ENCODE results near the gene SIGLEC6.

The SIGLEC6 gene

GRCh38 chr19:51469629-51470028 is 61.8 kb downstream of the SIGLEC6 start:
- no peak for DNase-seq (ENCODE audit: low read depth, low spot score)
- no peaks in the 10 kb centered on the region for H3K36me3 ChIP-seq (ENCODE audit: insufficient read depth, low read length)
- no peak for TF ChIP-seq POLR2AphosphoS5 (IDR thresholded peaks at IDR 0.05; ENCODE audit: borderline replicate concordance, low read depth, low read length)
- TF ChIP-seq FOXP2 (optimal IDR thresholded peaks at IDR 0.05; ENCODE audit: control extremely low read depth, extremely low read length, insufficient read depth): no peak
- no peak for TF ChIP-seq EZH2 (IDR thresholded peaks at IDR 0.05)
- H3K27ac ChIP-seq: no peak overlapping the region
- no peak overlapping the region for H3K4me3 ChIP-seq
- no peaks in the 10 kb centered on the region for H3K9me3 ChIP-seq (ENCODE audit: low read depth, low read length)
- no peak overlapping the region for H3K9ac ChIP-seq (ENCODE audit: insufficient read length)

- no peak for DNase-seq (ENCODE audit: low read depth, low spot score)
- TF ChIP-seq FOXP2 (optimal IDR thresholded peaks at IDR 0.05; ENCODE audit: control extremely low read depth, extremely low read length, insufficient read depth) (no peak), EZH2 (IDR thresholded peaks at IDR 0.05) (no peak), POLR2AphosphoS5 (IDR thresholded peaks at IDR 0.05; ENCODE audit: borderline replicate concordance, low read depth, low read length) (no peak)
- Histone ChIP-seq H3K27ac (no peak overlapping the region), H3K9me3 (ENCODE audit: low read depth, low read length) (no peaks in the 10 kb centered on the region), H3K4me3 (no peak overlapping the region), H3K9ac (ENCODE audit: insufficient read length) (no peak overlapping the region), H3K36me3 (ENCODE audit: insufficient read depth, low read length) (no peaks in the 10 kb centered on the region)
These were observed 62.3 kb downstream of the SIGLEC6 start for GRCh38 chr19:51469162-51469561.

GRCh38 chr19:51468545-51468920 is 62.9 kb downstream of the SIGLEC6 start:
- Histone ChIP-seq H3K36me3 (ENCODE audit: insufficient read depth, low read length) (no peaks in the 10 kb centered on the region), H3K9ac (ENCODE audit: insufficient read length) (no peak overlapping the region), H3K4me3 (no peak overlapping the region), H3K27ac (no peak overlapping the region), H3K9me3 (ENCODE audit: low read depth, low read length) (no peaks in the 10 kb centered on the region)
- DNase-seq (ENCODE audit: low read depth, low spot score): no peak
- TF ChIP-seq FOXP2 (optimal IDR thresholded peaks at IDR 0.05; ENCODE audit: control extremely low read depth, extremely low read length, insufficient read depth) (no peak), EZH2 (IDR thresholded peaks at IDR 0.05) (no peak), POLR2AphosphoS5 (IDR thresholded peaks at IDR 0.05; ENCODE audit: borderline replicate concordance, low read depth, low read length) (no peak)

GRCh38 chr19:51467864-51468544 is 63.5 kb downstream of the SIGLEC6 start:
- no peak overlapping the region for H3K4me3 ChIP-seq
- no peak for TF ChIP-seq EZH2 (IDR thresholded peaks at IDR 0.05)
- no peak for TF ChIP-seq POLR2AphosphoS5 (IDR thresholded peaks at IDR 0.05; ENCODE audit: borderline replicate concordance, low read depth, low read length)
- TF ChIP-seq FOXP2 (optimal IDR thresholded peaks at IDR 0.05; ENCODE audit: control extremely low read depth, extremely low read length, insufficient read depth): no peak
- no peak overlapping the region for H3K9ac ChIP-seq (ENCODE audit: insufficient read length)
- H3K27ac ChIP-seq: no peak overlapping the region
- H3K9me3 ChIP-seq (ENCODE audit: low read depth, low read length): no peaks in the 10 kb centered on the region
- DNase-seq (ENCODE audit: low read depth, low spot score): no peak
- no peaks in the 10 kb centered on the region for H3K36me3 ChIP-seq (ENCODE audit: insufficient read depth, low read length)

Data from SK-N-MC (cell line).